GM18870 (cell line): Measurements from ENCODE around the gene KRT72.

Experiments used
- ATAC-seq: cut with Tn5 transposase; IDR thresholded peaks from one replicate; pipeline ENCODE4 v1.9.1; 2021; ENCODE audit warnings: moderate library complexity; ENCODE audit not compliant: unreplicated experiment

KRT72 gene

GRCh38 chr12:52580496-52580895 is 20.8 kb downstream of the KRT72 start:
- ATAC-seq = no peak

DNA sequence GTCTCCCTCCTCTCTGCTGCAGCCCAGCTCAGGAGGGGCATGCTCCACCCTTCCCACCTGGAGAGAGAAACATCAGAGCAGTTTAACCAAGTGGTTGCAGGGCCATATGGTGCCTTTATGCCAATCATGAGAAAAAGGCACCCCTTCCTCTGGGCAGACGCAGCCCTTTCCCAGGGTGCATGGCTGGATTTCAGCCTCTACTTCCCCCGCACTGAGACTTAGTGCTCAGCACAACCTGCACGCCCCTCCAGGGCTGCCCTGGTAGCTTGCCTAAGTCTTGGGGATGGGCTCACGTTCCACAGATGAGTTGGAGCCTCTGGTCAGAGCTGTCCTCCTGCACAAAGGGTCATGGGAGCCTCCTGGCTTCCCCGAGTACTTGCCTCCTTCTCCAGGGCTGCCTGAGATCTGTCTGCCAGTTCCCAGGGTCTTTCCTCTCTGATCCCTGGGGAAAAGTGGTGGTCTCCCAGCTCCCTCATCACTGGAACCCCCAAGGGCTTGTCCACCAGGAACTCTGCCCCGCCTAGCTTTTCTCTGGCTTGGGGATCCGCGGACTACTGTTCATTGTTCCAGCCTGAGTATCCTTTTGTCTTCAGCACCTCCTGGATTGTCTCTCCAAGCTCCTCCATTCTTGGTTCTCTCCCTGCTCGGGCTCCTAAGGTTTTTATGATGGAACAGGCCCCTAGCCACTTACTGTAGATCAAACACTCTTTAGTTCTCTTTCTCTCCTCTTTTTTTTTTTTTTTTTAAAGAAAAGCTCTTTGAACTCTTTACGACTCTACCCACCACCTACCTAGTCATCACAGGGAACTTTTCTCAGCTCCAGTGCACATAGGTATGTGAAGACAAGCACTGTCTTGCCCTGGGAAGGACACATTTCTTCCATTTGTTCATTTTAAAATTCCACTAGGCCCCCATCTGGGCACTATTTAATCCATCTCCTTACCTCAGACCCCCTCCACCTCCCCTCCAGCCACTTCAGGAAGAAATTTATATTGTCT is 21.5 kb downstream of the KRT72 start:
- no peak for ATAC-seq

GRCh38 chr12:52578469-52578868 is 22.8 kb downstream of the KRT72 start:
- no peak for ATAC-seq

GRCh38 chr12:52577316-52577715 is 23.9 kb downstream of the KRT72 start:
- no peak for ATAC-seq

DNA sequence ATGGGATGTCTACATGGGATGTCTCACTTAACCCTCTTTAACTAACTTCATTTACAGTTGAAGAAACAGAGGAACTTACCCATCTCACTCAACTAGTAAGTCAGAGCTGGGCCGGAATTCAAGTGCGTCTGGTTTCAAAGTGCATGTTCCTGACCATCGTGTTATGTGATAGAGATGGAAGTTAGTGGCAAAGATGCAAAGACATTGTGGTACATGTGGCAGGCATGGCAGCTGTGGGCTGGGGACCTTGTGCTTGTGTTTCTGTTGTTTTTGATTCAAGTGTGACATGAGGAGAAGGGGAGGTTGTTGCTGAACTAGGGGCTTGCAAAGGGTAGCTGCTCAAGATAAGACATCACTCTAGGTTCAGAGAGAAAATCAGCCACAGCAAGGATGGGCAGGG is 25.3 kb downstream of the KRT72 start:
- no peak for ATAC-seq

DNA sequence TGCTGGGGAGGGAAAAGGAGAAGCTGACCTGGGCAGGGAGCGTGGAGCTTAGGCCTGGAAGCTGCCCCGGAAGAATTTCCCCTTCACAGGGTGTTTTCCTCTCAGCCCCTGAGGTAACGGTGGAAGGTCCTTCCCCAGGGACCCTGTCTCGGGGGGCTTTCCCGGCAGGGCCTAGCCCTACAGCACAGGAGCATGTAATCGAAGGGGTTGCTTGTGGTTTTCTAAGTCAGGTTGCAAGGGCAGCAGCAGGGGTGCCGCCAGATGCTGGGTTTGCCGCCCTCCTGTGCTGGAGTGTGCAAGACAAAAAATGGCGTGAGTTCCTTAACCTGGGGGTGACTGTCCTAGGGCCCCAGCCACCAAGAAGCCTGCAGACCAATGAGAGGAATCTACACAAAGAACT is 26.0 kb downstream of the KRT72 start:
- no peak for ATAC-seq

- ATAC-seq = no peak
These were observed 27.5 kb downstream of the KRT72 start, which contains the start of gene KRT74 for GRCh38 chr12:52573743-52574142. TSS of gene KRT74 (minus strand) at chr12:52573843. CDS start at chr12:52573777, 66 bp downstream.

GRCh38 chr12:52573306-52573705 is 28.0 kb downstream of the KRT72 start:
- ATAC-seq = no peak

DNA sequence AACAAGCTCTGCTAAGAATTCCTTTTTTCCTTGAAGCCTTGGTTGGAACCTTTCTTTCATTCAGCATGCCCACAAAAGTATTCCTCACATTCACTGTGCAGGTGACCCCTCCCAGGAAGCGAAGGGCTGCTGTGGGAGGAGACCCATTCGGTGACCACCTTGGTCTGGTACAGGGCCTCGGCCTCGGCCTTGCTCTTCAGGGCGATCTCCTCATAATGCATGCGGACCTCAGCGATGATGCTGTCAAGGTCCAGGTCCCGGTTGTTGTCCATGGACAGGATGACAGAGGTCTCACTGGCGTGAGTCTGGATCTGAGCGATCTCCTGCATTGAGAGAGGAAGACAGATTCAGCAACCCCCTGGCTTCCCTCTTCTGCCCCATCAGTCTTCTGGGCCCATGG is 30.8 kb downstream of the KRT72 start:
- no peak for ATAC-seq

DNA sequence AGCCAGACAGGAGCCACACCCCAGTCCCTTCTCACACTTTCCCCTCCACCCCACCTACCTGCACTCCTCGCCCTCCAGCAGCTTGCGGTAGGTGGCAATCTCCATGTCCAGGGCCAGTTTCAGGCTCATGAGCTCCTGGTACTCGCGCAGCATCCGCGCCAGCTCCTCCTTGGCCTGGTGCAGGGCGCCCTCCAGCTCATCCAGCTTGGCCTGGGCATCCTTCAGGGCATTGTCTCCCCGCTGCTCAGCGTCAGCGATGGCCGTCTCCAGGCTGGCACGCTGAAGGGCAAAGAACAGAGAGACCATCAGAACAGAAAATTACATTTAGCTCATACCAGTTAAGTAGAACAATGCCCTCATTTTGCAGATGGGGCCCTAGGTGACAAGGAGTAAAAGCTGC is 33.2 kb downstream of the KRT72 start:
- ATAC-seq = no peak

DNA sequence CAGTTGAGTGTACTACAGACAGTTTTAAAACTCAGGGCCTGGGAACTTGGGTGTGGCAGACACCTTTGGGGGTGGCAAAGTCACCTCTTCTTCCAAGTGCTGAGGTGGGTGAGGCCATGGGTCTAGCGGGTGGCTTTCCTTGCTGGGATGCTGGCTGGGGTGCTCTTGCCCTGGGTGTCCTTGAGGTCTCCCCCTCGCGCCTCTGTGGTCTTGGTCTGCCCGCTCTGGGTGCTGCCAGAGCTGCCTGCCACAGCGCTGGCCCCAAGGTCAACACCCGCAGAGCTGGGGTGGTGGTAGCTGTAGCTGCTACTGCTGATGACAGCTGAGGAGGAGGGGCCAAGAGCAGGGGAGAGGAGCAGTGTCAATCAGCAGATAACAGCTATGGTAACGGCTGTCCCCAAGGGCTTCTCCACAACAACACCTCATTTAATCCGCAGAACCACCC is 34.4 kb downstream of the KRT72 start:
- ATAC-seq = no peak

DNA sequence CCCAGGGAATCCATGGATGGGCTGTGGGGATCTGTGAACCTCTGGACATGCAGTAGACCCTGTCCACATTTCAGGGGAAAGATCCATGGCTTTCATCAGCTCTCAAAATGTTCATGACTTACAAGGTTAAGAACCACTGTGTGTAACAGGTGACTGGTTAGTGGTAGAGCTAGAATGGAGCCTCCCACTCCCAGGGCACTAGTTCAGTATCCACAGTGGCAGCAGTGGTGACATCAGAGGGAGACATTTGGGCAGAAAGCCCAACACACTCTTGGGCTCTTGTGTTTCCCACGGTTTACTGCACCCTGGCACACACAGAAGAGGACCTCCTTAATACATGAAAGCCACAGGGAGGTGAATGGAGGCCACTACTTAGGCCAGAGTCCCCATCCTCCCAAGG is 36.7 kb downstream of the KRT72 start:
- ATAC-seq = no peak

- no peak for ATAC-seq
These were observed 39.3 kb downstream of the KRT72 start for GRCh38 chr12:52561880-52562449.

- ATAC-seq = no peak
These were observed 41.3 kb downstream of the KRT72 start for GRCh38 chr12:52559979-52560378.

DNA sequence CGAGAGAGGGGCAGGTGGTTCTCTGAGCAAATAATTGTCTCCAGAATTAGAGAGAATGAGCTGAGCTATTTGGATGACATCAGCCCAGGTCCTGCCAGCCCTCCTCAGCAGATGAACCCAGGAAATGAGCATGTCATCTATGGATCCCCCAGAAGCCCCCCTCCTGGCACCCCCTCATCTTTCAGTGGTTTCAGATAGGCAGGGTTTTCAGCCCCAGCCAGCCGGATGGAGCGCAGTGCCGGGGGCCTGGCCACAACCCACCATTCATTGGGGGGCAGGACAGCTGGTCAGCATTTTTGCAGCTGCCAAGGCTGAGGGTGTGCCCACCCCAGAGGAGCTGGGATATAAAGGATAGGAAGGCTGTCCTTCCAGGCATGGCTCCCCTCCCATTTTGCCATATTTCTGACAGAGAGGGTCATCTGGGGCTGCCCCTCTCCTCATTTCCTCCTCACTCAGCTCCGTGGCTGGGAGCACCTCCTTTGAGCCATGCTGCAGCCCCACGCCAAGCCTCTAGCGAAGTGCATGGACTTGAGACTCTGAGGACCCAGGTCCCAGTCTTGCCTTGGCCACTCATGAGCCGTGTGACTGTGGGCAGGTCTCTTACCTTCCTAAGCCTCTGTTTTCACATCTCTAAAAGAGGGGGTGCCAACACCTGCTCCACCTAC is 42.4 kb downstream of the KRT72 start:
- no peak for ATAC-seq

DNA sequence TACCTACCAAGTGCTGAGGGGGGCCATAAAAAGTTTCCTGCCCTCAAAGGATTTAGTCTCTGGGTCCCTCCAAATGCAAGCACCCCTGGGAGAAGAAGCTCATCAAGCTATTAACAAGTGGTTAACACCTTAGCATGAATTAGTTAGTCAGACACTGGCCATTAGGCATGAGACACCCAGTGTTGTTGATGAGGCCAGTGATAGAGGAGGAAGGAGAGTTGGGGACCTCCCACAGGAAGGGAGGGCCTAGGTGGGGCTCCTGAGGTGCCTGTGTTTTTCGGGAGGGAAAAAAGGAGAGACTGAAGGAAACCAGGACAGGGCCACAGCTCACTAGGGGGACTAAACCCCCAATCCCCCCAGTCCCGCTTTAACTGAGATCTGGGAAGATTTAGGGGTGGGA is 43.8 kb downstream of the KRT72 start:
- ATAC-seq = no peak

GRCh38 chr12:52555577-52555976 is 45.7 kb downstream of the KRT72 start:
- ATAC-seq = no peak

DNA sequence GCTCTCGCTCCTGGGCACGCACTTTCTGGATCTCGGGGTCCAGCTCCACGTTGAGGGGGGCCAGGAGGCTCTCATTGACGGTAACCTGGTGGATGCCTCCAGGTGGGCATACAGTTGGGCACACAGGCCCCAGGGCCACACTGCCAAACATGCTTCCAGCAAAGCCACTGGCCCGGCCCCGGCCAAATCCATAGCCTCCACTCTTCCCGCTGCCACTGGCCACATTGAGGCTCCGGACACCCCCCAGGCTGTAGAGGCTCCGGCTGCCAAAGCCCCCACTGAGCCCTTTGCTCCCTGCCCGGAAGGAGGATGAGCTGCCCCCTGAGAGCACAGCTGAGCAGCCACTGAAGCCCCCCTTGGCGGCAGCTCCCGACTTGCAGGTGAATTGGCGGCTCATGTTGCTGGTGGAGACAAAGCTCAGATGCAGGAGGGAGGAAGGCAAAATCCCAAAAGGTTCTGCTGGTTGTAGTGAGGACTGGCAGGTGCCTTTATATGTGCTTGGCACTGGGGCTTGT is 48.5 kb downstream of the KRT72 start, which contains the start of gene KRT71:
KRT71 (minus strand) TSS at position 465 of the 515 bp plus-strand sequence; CDS start at position 397, 68 bp downstream.
- ATAC-seq = no peak

DNA sequence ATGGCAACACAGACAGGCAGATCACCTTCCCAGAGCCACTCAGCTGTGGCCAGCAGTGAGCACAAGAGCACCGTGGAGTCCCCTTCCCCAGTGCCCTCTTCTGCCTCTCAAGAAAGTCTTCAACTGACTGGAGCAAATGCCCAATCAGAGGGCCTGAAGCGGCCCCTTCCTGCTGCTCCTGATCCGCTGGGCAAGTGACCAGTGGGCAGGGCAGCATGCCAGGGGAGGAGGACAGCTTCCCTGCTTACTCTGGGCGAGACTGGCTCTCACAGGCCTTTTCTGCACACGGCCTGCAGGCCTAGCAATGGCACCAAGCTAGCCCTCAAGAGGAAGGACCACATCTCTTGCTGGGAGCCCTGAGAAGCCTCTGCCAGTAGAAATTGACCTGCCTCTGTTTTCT is 49.2 kb downstream of the KRT72 start:
- ATAC-seq = no peak

GRCh38 chr12:52551216-52551865 is 49.9 kb downstream of the KRT72 start:
- ATAC-seq = no peak

DNA sequence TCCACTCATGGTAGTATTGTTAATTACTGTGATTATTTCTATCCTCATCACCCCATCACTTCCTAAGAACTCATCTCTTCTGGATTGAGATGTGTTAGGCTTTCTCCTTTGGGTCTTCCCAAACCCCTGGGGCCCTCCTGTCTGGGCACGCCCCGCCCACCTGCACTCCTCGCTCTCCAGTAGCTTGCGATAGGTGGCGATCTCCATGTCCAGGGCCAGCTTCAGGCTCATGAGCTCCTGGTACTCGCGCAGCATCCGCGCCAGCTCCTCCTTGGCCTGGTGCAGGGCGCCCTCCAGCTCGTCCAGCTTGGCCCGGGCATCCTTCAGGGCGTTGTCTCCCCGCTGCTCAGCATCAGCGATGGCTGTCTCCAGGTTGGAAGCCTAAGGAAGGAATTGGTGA is 55.1 kb downstream of the KRT72 start:
- ATAC-seq = no peak
